ENCODE measurements around the gene DNASE1L1. TPM values are rescaled to one million over a fixed set of nuclear protein-coding genes. Genes with fewer than 3 reads are reported as not detected.

The DNASE1L1 gene
- total and polyA plus RNA-seq, 10 donors = 18.1 to 54.5 (median 36.8) TPM

DNA sequence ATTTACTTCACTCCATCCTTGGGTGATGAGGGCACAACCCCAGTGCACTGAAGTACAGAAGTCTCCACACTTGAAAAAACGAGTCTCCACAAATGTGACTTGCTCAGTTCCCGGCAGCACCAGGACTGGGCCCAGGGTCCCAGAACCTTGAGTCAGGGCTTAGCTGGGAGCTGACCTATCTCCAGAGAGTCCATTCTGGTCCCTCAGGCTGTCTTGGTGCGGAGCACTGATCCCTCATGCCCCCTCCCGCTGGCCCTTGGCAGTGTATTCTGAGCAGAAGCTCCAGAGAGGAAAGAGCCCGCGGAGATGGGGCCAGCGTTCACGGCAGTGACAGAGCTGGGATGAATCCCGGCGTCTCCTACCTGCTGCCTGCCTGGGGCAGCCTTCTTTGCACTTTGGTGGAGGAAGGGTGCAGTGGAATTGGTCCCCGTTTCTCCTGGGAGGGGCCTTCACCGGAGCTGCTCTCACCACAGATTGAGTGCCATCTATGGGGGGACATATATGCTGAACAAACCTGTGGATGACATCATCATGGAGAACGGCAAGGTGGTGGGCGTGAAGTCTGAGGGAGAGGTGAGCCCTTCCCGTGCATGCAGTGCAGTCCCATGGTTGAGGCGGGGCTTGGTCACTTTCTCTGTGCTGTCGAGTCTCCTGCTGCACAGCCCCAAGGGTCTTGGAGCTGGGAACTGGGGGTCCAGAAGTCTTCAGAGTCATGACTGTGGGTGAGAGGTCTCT is 31.7 kb upstream of the DNASE1L1 start:
- peaks cover 0 to 54% (median 18%) of the 10 kb centered on the region in 6 donors for H3K36me3 ChIP-seq
- H3K4me3 ChIP-seq = no peak overlapping the region
- H3K27me3 ChIP-seq (replicated peaks in 1 of 7) = peaks cover 0 to 6% (median 0%) of the 10 kb centered on the region in 7 donors
- H3K27ac ChIP-seq = peak overlapping the region in 2 of 8 donors; percentile 32 to 42
- H3K4me1 ChIP-seq = peaks cover 9 to 77% (median 33%) of the 10 kb centered on the region in 6 donors
- 86 to 91% (median 90%) methylated on average over 10 to 17 of the region's 17 CpGs for WGBS, 5 donors
- TF ChIP-seq, protein P1, sequence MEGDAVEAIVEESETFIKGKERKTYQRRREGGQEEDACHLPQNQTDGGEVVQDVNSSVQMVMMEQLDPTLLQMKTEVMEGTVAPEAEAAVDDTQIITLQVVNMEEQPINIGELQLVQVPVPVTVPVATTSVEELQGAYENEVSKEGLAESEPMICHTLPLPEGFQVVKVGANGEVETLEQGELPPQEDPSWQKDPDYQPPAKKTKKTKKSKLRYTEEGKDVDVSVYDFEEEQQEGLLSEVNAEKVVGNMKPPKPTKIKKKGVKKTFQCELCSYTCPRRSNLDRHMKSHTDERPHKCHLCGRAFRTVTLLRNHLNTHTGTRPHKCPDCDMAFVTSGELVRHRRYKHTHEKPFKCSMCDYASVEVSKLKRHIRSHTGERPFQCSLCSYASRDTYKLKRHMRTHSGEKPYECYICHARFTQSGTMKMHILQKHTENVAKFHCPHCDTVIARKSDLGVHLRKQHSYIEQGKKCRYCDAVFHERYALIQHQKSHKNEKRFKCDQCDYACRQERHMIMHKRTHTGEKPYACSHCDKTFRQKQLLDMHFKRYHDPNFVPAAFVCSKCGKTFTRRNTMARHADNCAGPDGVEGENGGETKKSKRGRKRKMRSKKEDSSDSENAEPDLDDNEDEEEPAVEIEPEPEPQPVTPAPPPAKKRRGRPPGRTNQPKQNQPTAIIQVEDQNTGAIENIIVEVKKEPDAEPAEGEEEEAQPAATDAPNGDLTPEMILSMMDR (IDR thresholded peaks at IDR 0.05 in 8 of 11, conservative IDR thresholded peaks at IDR 0.05 in 3 of 11) = no peak
- TF ChIP-seq POLR2A (IDR thresholded peaks at IDR 0.05) (no peak), POLR2AphosphoS5 (IDR thresholded peaks at IDR 0.05) (no peak)
- no peaks in the 10 kb centered on the region for H3K9me3 ChIP-seq
- intact Hi-C loops (cut with DNase I; ENCODE audit: low total_unique reads) = no loop called here
- DNase-seq = peak; percentile 65

DNA sequence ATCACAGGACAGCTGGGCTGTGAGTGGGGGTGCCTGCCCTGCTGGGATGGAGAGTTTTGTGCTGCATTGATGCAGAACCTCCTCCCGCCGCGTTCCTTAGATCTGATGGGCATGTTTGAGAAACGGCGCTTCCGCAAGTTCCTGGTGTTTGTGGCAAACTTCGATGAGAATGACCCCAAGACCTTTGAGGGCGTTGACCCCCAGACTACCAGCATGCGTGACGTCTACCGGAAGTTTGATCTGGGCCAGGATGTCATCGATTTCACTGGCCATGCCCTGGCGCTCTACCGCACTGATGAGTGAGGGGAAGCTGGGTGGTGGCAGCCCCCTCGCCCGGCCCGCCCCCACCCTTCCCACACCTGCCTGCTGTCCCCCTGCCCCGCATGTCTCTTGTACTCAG is 30.8 kb upstream of the DNASE1L1 start:
- DNase-seq = no peak
- Histone ChIP-seq H3K27me3 (replicated peaks in 1 of 7) (peaks cover 0 to 6% (median 0%) of the 10 kb centered on the region in 7 donors), H3K9me3 (no peaks in the 10 kb centered on the region), H3K4me3 (no peak overlapping the region), H3K27ac (no peak overlapping the region), H3K36me3 (peaks cover 0 to 61% (median 21%) of the 10 kb centered on the region in 6 donors), H3K4me1 (peaks cover 9 to 70% (median 25%) of the 10 kb centered on the region in 6 donors)
- TF ChIP-seq, protein P1 (IDR thresholded peaks at IDR 0.05 in 8 of 11, conservative IDR thresholded peaks at IDR 0.05 in 3 of 11) = no peak
- no peak for TF ChIP-seq POLR2A (IDR thresholded peaks at IDR 0.05)
- no peak for TF ChIP-seq POLR2AphosphoS5 (IDR thresholded peaks at IDR 0.05)
- intact Hi-C loops (cut with DNase I; ENCODE audit: low total_unique reads) = no loop called here
- 87 to 94% (median 89%) methylated on average over 8 to 18 of the region's 18 CpGs for WGBS, 5 donors

DNA sequence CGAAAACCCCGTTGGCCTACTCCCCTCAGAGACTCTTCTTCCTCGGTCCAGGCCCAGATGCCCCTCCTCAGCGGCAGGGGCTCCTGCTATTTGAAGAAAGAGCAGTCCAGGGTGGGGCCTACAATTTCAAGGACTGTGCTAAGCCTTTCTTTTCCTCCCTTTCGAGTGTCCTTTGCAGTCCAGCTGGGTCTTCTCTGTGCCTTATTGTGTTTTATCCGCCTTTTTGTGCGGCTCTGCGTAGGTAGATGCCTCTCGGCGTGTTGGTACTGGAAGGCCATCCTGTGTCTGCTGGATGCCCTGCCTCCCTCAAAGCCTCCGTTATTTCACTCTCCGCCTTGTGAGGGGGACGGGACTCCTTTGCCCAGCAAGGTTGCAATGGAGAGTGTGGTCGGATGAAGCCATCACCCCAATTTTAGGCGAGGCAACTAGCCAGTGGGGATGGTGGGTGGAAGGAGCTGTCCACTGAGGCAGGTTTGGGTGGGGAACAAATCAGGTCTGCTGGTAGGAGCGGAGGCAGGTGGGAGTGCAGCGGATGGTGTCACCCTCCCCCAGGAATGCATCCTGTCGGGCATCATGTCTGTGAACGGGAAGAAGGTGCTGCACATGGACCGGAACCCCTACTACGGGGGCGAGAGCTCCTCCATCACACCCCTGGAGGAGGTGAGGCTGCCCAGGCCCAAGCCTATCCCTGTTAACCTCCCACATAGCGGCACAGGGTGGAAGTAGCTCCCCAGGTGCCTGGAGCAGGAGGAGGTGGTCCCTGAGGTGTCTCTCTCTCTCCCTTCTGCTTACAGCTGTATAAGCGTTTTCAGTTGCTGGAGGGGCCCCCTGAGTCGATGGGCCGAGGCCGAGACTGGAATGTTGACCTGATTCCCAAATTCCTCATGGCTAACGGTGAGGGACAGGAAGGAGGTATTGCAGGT is 29.2 kb upstream of the DNASE1L1 start:
- 62 to 74% (median 66%) methylated on average over 22 to 28 of the region's 28 CpGs for WGBS, 5 donors
- Histone ChIP-seq H3K4me3 (peak overlapping the region; percentile 61 to 93 (median 76)), H3K27me3 (replicated peaks in 1 of 7) (no peaks in the 10 kb centered on the region), H3K9me3 (no peaks in the 10 kb centered on the region), H3K4me1 (peaks cover 4 to 58% (median 17%) of the 10 kb centered on the region in 6 donors), H3K36me3 (peaks cover 0 to 77% (median 24%) of the 10 kb centered on the region in 6 donors), H3K27ac (peak overlapping the region in 5 of 8 donors; percentile 90 to 95 (median 91))
- intact Hi-C loops (cut with DNase I; ENCODE audit: low total_unique reads) = no loop called here
- DNase-seq = no peak
- TF ChIP-seq, protein P1 (IDR thresholded peaks at IDR 0.05 in 8 of 11, conservative IDR thresholded peaks at IDR 0.05 in 3 of 11) = no peak
- TF ChIP-seq POLR2A (IDR thresholded peaks at IDR 0.05) (no peak), POLR2AphosphoS5 (IDR thresholded peaks at IDR 0.05) (peak in 1 of 3 donors; percentile 13)

Data from spleen (tissue), 11 donors.